HepG2 (cell line): ENCODE measurements around the gene FAM222A. TPM values are rescaled to one million over a fixed set of nuclear protein-coding genes. Genes with fewer than 3 reads are reported as not detected.

Source experiments
- CBX5 ChIP-seq: sonication (generic); formaldehyde crosslinking; IDR thresholded peaks from 2 replicates; pipeline ENCODE4 v1.4.0; 2020; ENCODE audit warnings: missing genetic modification reagents, borderline replicate concordance
- CCDC6 ChIP-seq: sonication (generic); formaldehyde crosslinking; IDR thresholded peaks from 2 replicates; pipeline ENCODE4 v1.8.1; 2022; ENCODE audit warnings: mild to moderate bottlenecking, missing genetic modification reagents, moderate library complexity
- FLYWCH1 ChIP-seq: sonication (generic); formaldehyde crosslinking; IDR thresholded peaks from 2 replicates; pipeline ENCODE4 v1.8.1; 2023; ENCODE audit warnings: mild to moderate bottlenecking, missing genetic modification reagents
- GATA4 ChIP-seq: sonication (generic); IDR thresholded peaks from 2 replicates; pipeline ENCODE4 v1.6.1; 2016; ENCODE audit warnings: antibody characterized with exemption, low read depth, borderline replicate concordance
- HNF4A ChIP-seq: sonication (generic); formaldehyde crosslinking; IDR thresholded peaks from 2 replicates; pipeline ENCODE4 v1.4.0; 2020; ENCODE audit warnings: missing genetic modification reagents
- KAT7 ChIP-seq: IDR thresholded peaks from 2 replicates; pipeline ENCODE4 v1.6.1; 2018; ENCODE audit warnings: borderline replicate concordance, missing compliant biosample characterization
- LCORL ChIP-seq, 2 experiments: fragments of 450-650 bp in 1 of 2; sonication (generic) in 1 of 2; formaldehyde crosslinking in 1 of 2; IDR thresholded peaks; 2 replicates each; pipeline versions ENCODE4 v1.5.0 to v1.6.1; 2017 to 2020; ENCODE audit warnings: antibody characterized with exemption in 1 of 2, missing genetic modification reagents in 1 of 2
- NR3C1 ChIP-seq: sonication (generic); formaldehyde crosslinking; IDR thresholded peaks from 2 replicates; pipeline ENCODE4 v1.4.0; 2020; ENCODE audit warnings: missing genetic modification reagents
- PHF5A ChIP-seq: IDR thresholded peaks from one replicate; pipeline ENCODE4 v1.6.1; 2018; ENCODE audit warnings: low read depth, missing genetic modification reagents; ENCODE audit not compliant: unreplicated experiment
- XBP1 ChIP-seq: sonication (generic); formaldehyde crosslinking; IDR thresholded peaks from 2 replicates; pipeline ENCODE4 v1.5.0; 2020; ENCODE audit warnings: missing genetic modification reagents
- ZKSCAN8 ChIP-seq: IDR thresholded peaks from 2 replicates; pipeline ENCODE4 v1.6.1; 2016; ENCODE audit warnings: borderline replicate concordance, missing genetic modification reagents, missing compliant biosample characterization
- ZNF274 ChIP-seq: sonication (generic); formaldehyde crosslinking; IDR thresholded peaks from 2 replicates; pipeline ENCODE4 v1.5.1; 2020; ENCODE audit warnings: mild to moderate bottlenecking, missing genetic modification reagents
- ZNF562 ChIP-seq: sonication (generic); formaldehyde crosslinking; IDR thresholded peaks from 2 replicates; pipeline ENCODE4 v1.8.0; 2022; ENCODE audit warnings: missing genetic modification reagents, borderline replicate concordance
- ZNF652 ChIP-seq: IDR thresholded peaks from 2 replicates; pipeline ENCODE4 v1.6.1; 2016; ENCODE audit warnings: low read depth, borderline replicate concordance
- polyA plus RNA-seq, 8 experiments: library from polyadenylated mRNA; depleted of rRNA in 3 of 8; stranded (reverse) in 7 of 8; unstranded in 1 of 8; fragments of >200 nt; fragmentation: Illumina TruSeq in 4 of 8; extraction: Trizol in 4 of 8; gene quantifications; 2 replicates each; pipeline versions ENCODE4 v1.2.1 to v1.2.3, GENCODE V29; 2011 to 2016; ENCODE audit warnings: low read depth in 4 of 8, missing spikeins in 1 of 8, mixed read lengths in 1 of 8; ENCODE audit not compliant: insufficient read depth in 1 of 8
- total RNA-seq, 5 experiments: library from RNA; depleted of rRNA; stranded (reverse); fragments of >200 nt; fragmentation: Illumina TruSeq; extraction: Trizol; gene quantifications; 2 replicates each; pipeline ENCODE4 v1.2.3, GENCODE V29; 2016; ENCODE audit warnings: low read depth in 1 of 5
- TF ChIP-seq, protein P1 (sequence below): sonication (generic); formaldehyde crosslinking; IDR thresholded peaks from 2 replicates; pipeline ENCODE4 v1.5.1; 2020; ENCODE audit warnings: mild to moderate bottlenecking, missing genetic modification reagents, borderline replicate concordance
- TF ChIP-seq, protein P2 (sequence below): IDR thresholded peaks from 2 replicates; pipeline ENCODE4 v1.6.1; 2016; ENCODE audit warnings: low read depth, borderline replicate concordance
- TF ChIP-seq, protein P3 (sequence below): sonication (generic); formaldehyde crosslinking; IDR thresholded peaks from 2 replicates; pipeline ENCODE4 v1.4.0; 2020; ENCODE audit warnings: mild to moderate bottlenecking, missing genetic modification reagents
- TF ChIP-seq, protein P4 (sequence below): sonication (generic); formaldehyde crosslinking; conservative IDR thresholded peaks from 2 replicates; pipeline ENCODE4 v1.4.0; 2020; ENCODE audit warnings: mild to moderate bottlenecking, missing genetic modification reagents, moderate library complexity
- TF ChIP-seq, protein P5 (sequence below): sonication (generic); formaldehyde crosslinking; IDR thresholded peaks from 2 replicates; pipeline ENCODE4 v1.4.0; 2020; ENCODE audit warnings: missing genetic modification reagents, low read depth, mild to moderate bottlenecking, borderline replicate concordance

Gene FAM222A
- total and polyA plus RNA-seq, 2 of the 13 experiments (the other 11 are each of a cell fraction or from before 2014, with no cell fraction given) = 2.7 to 9.6 TPM

DNA sequence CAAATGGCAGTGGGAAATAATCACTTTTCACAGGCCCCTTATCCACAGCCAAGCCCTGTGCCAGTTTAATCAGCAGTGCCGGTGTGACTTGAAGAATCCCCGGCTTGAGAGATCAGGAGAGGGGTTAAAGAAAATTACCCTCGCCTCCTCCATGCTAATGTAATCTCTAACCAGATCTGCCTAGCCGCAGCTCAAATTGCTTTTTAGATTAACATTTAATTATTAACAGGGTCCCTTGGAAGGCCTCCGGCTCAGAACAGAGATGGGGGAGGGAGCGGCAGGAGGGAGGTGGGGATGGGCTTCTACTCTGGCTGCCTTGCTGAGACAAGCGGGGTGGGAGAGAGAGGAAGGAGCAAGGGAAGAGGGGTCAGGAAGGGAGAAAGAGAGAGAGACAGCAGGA lies 24.0 kb downstream of the FAM222A start (continued):
- TF ChIP-seq, protein P1, sequence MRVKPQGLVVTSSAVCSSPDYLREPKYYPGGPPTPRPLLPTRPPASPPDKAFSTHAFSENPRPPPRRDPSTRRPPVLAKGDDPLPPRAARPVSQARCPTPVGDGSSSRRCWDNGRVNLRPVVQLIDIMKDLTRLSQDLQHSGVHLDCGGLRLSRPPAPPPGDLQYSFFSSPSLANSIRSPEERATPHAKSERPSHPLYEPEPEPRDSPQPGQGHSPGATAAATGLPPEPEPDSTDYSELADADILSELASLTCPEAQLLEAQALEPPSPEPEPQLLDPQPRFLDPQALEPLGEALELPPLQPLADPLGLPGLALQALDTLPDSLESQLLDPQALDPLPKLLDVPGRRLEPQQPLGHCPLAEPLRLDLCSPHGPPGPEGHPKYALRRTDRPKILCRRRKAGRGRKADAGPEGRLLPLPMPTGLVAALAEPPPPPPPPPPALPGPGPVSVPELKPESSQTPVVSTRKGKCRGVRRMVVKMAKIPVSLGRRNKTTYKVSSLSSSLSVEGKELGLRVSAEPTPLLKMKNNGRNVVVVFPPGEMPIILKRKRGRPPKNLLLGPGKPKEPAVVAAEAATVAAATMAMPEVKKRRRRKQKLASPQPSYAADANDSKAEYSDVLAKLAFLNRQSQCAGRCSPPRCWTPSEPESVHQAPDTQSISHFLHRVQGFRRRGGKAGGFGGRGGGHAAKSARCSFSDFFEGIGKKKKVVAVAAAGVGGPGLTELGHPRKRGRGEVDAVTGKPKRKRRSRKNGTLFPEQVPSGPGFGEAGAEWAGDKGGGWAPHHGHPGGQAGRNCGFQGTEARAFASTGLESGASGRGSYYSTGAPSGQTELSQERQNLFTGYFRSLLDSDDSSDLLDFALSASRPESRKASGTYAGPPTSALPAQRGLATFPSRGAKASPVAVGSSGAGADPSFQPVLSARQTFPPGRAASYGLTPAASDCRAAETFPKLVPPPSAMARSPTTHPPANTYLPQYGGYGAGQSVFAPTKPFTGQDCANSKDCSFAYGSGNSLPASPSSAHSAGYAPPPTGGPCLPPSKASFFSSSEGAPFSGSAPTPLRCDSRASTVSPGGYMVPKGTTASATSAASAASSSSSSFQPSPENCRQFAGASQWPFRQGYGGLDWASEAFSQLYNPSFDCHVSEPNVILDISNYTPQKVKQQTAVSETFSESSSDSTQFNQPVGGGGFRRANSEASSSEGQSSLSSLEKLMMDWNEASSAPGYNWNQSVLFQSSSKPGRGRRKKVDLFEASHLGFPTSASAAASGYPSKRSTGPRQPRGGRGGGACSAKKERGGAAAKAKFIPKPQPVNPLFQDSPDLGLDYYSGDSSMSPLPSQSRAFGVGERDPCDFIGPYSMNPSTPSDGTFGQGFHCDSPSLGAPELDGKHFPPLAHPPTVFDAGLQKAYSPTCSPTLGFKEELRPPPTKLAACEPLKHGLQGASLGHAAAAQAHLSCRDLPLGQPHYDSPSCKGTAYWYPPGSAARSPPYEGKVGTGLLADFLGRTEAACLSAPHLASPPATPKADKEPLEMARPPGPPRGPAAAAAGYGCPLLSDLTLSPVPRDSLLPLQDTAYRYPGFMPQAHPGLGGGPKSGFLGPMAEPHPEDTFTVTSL (CRISPR knock-in tag) = no peak
- TF ChIP-seq, protein P2, sequence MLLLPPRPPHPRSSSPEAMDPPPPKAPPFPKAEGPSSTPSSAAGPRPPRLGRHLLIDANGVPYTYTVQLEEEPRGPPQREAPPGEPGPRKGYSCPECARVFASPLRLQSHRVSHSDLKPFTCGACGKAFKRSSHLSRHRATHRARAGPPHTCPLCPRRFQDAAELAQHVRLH (CRISPR knock-in tag) = no peak
- no peak for TF ChIP-seq NR3C1 (CRISPR knock-in tag)
- no peak for TF ChIP-seq LCORL (IDR thresholded peaks at IDR 0.05)
- no peak for TF ChIP-seq LCORL (CRISPR knock-in tag; IDR thresholded peaks at IDR 0.05)
- no peak for TF ChIP-seq ZKSCAN8 (CRISPR knock-in tag)
- TF ChIP-seq XBP1 (CRISPR knock-in tag) = no peak
- TF ChIP-seq ZNF562 (CRISPR knock-in tag) = no peak
- TF ChIP-seq, protein P3, sequence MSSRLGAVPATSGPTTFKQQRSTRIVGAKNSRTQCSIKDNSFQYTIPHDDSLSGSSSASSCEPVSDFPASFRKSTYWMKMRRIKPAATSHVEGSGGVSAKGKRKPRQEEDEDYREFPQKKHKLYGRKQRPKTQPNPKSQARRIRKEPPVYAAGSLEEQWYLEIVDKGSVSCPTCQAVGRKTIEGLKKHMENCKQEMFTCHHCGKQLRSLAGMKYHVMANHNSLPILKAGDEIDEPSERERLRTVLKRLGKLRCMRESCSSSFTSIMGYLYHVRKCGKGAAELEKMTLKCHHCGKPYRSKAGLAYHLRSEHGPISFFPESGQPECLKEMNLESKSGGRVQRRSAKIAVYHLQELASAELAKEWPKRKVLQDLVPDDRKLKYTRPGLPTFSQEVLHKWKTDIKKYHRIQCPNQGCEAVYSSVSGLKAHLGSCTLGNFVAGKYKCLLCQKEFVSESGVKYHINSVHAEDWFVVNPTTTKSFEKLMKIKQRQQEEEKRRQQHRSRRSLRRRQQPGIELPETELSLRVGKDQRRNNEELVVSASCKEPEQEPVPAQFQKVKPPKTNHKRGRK (CRISPR knock-in tag) = no peak
- TF ChIP-seq FLYWCH1 (CRISPR knock-in tag) = no peak
- no peak for TF ChIP-seq CCDC6
- TF ChIP-seq CBX5 (CRISPR knock-in tag) = no peak
- TF ChIP-seq KAT7 (CRISPR knock-in tag) = peak; percentile 74; the same call in 1 of the 2 replicates
- TF ChIP-seq ZNF652 (CRISPR knock-in tag) = peak; percentile 75
- TF ChIP-seq HNF4A (CRISPR knock-in tag) = no peak
- TF ChIP-seq, protein P4, sequence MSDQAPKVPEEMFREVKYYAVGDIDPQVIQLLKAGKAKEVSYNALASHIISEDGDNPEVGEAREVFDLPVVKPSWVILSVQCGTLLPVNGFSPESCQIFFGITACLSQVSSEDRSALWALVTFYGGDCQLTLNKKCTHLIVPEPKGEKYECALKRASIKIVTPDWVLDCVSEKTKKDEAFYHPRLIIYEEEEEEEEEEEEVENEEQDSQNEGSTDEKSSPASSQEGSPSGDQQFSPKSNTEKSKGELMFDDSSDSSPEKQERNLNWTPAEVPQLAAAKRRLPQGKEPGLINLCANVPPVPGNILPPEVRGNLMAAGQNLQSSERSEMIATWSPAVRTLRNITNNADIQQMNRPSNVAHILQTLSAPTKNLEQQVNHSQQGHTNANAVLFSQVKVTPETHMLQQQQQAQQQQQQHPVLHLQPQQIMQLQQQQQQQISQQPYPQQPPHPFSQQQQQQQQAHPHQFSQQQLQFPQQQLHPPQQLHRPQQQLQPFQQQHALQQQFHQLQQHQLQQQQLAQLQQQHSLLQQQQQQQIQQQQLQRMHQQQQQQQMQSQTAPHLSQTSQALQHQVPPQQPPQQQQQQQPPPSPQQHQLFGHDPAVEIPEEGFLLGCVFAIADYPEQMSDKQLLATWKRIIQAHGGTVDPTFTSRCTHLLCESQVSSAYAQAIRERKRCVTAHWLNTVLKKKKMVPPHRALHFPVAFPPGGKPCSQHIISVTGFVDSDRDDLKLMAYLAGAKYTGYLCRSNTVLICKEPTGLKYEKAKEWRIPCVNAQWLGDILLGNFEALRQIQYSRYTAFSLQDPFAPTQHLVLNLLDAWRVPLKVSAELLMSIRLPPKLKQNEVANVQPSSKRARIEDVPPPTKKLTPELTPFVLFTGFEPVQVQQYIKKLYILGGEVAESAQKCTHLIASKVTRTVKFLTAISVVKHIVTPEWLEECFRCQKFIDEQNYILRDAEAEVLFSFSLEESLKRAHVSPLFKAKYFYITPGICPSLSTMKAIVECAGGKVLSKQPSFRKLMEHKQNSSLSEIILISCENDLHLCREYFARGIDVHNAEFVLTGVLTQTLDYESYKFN (CRISPR knock-in tag) = peak; percentile 87
- TF ChIP-seq ZNF274 (CRISPR knock-in tag) = no peak
- no peak for TF ChIP-seq PHF5A (CRISPR knock-in tag)
- TF ChIP-seq GATA4 = no peak
- TF ChIP-seq, protein P5, sequence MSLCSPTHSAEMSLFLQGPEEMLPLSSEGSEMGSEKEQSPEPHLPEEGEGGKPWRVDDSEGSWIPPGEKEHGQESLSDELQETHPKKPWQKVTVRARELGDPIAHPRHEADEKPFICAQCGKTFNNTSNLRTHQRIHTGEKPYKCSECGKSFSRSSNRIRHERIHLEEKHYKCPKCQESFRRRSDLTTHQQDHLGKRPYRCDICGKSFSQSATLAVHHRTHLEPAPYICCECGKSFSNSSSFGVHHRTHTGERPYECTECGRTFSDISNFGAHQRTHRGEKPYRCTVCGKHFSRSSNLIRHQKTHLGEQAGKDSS (CRISPR knock-in tag) = no peak
